ENCODE measurements around the gene CNIH3. TPM values are rescaled to one million over a fixed set of nuclear protein-coding genes. Genes with fewer than 3 reads are reported as not detected.
A peak's percentile ranks its signal among the peaks of the same experiment; 100 is the strongest.

CNIH3 gene
- total and polyA plus RNA-seq, 7 experiments from 2014 or later, result 1.0 to 4.2 (median 2.0) TPM

DNA sequence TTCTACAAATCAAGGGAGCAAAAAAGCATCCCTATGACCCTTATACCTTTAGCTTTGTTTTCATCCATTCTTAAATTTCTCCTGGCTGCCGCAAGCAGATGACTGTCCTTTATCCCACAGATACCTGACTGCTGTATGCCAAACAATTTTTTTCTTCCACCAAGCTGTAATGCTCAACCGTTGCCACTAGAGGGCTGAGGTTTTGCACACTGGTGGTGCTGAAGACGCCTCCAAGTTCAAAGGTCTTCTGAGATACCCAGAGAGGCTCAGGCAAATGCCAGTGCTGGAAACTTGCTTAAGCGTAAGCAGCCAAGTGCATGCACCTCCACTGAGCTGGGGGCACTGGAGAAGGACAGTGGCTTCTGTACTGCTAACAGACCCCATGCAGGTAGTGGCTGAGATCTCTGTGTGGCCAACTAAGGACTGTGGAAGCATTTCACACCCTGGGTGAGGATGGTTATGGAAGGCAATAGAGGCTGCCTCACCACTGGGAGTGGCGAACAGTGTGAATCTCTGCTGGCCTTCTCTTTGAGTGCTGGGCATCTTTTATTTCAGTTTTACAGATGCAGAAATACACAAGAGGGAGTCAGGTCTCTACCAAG is 28.5 kb downstream of the CNIH3 start:
- no peaks in the 10 kb centered on the region for H3K36me3 ChIP-seq (ENCODE audit: control insufficient read depth in 2 of 3, insufficient read depth in 3 of 3, low read length in 3 of 3)
- CTCF ChIA-PET, result interaction anchor here (0.6 to 1.4 kb wide), 4 partner anchors 10 to 278 kb away, joined by 3 to 4 read pairs (median 4); no protein-coding TSS in a partner anchor
- H3K4me1 ChIP-seq (ENCODE audit: control insufficient read depth in 2 of 2, insufficient read depth in 2 of 2, low read length in 2 of 2), result no peaks in the 10 kb centered on the region
- Mint-ChIP-seq H3K27ac (no peak overlapping the region), H3K4me1 (peaks cover 0 to 8% (median 0%) of the 10 kb centered on the region in 7 donors), H3K36me3 (no peaks in the 10 kb centered on the region), H3K27me3 (peaks cover 0 to 14% (median 6%) of the 10 kb centered on the region in 5 donors), H3K4me3 (no peak overlapping the region), H3K9me3 (peaks cover 0 to 1% (median 0%) of the 10 kb centered on the region in 11 donors)
- no peaks in the 10 kb centered on the region for H3K27me3 ChIP-seq (ENCODE audit: control insufficient read depth in 2 of 2, insufficient read depth in 2 of 2, low read length in 2 of 2)
- no peaks in the 10 kb centered on the region for H3K9me3 ChIP-seq (ENCODE audit: control insufficient read depth in 2 of 3, low read length in 3 of 3)
- H3K27ac ChIP-seq (ENCODE audit: low read depth, low read length), result no peak overlapping the region
- DNase-seq (peak; percentile 16 to 65 (median 53)), ATAC-seq (peak; percentile 78)
- intact Hi-C loops (cut with micrococcal nuclease), result loop anchor here (1.0 to 2.0 kb wide), 6 partner anchors 20 to 278 kb away; no protein-coding TSS in a partner anchor
- POLR2A ChIA-PET, result no interaction called here
- H3K4me3 ChIP-seq (ENCODE audit: low read length), result no peak overlapping the region

DNA sequence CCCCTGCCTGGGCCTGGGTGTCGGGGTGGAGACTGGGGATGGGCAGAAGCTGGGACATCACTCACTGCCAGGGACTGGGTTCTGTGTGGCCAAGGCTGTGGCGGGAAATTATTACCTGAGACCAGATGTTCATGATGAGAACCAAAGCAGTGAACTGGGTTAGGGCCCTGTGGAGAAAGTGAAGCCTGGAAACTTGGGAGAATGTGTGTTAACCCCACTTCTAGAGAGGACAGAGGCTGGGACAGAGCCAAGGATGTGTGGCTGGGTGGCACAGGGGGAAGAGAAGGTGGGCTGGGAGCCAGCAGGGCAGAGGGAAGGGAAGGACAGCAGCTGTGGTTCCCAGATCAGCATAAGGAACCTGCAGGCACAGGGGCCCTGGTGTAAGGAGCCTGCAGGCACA is 31.3 kb downstream of the CNIH3 start:
- Histone ChIP-seq H3K27ac (ENCODE audit: low read depth, low read length) (no peak overlapping the region), H3K27me3 (ENCODE audit: control insufficient read depth in 2 of 2, insufficient read depth in 2 of 2, low read length in 2 of 2) (no peaks in the 10 kb centered on the region), H3K36me3 (ENCODE audit: control insufficient read depth in 2 of 3, insufficient read depth in 3 of 3, low read length in 3 of 3) (no peaks in the 10 kb centered on the region), H3K4me3 (ENCODE audit: low read length) (no peak overlapping the region), H3K9me3 (ENCODE audit: control insufficient read depth in 2 of 3, low read length in 3 of 3) (no peaks in the 10 kb centered on the region), H3K4me1 (ENCODE audit: control insufficient read depth in 2 of 2, insufficient read depth in 2 of 2, low read length in 2 of 2) (no peaks in the 10 kb centered on the region)
- no peak overlapping the region for H3K27ac Mint-ChIP-seq
- no peak for DNase-seq
- ChIA-PET POLR2A (no interaction called here), CTCF (no interaction called here)
- ATAC-seq, result no peak
- peaks cover 0 to 3% (median 0%) of the 10 kb centered on the region in 11 donors for H3K9me3 Mint-ChIP-seq
- H3K27me3 Mint-ChIP-seq, result peaks cover 0 to 10% (median 5%) of the 10 kb centered on the region in 5 donors
- no peaks in the 10 kb centered on the region for H3K36me3 Mint-ChIP-seq
- H3K4me1 Mint-ChIP-seq, result peaks cover 0 to 8% (median 0%) of the 10 kb centered on the region in 7 donors
- H3K4me3 Mint-ChIP-seq, result no peak overlapping the region
- intact Hi-C loops (cut with micrococcal nuclease), result no loop called here

DNA sequence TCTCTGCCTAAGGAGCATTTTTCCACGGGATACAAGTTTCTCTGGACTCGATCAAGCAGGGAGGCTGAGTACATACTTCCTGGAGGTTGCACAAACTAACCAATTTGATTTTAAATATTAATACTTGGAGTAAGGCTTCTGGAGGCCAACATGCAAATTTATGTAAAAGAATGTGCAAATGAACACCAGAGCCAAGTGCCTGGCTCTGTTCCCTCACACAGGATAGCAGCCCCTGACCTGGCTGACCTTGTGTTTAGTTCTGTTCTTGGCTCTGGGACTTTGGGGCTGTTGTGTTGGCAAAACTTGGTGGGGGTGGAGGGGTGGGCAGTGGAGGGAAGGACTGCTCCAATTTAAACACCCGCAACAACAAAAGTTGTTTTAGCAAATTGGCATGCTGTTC is 34.2 kb downstream of the CNIH3 start:
- no peaks in the 10 kb centered on the region for H3K4me1 ChIP-seq (ENCODE audit: control insufficient read depth in 2 of 2, insufficient read depth in 2 of 2, low read length in 2 of 2)
- H3K4me1 Mint-ChIP-seq, result no peaks in the 10 kb centered on the region
- H3K9me3 Mint-ChIP-seq, result peaks cover 0 to 3% (median 0%) of the 10 kb centered on the region in 11 donors
- H3K27ac ChIP-seq (ENCODE audit: low read depth, low read length), result no peak overlapping the region
- no peaks in the 10 kb centered on the region for H3K36me3 Mint-ChIP-seq
- no peak overlapping the region for H3K4me3 ChIP-seq (ENCODE audit: low read length)
- ChIA-PET POLR2A (no interaction called here), CTCF (no interaction called here)
- intact Hi-C loops (cut with micrococcal nuclease), result no loop called here
- H3K36me3 ChIP-seq (ENCODE audit: control insufficient read depth in 2 of 3, insufficient read depth in 3 of 3, low read length in 3 of 3), result no peaks in the 10 kb centered on the region
- no peaks in the 10 kb centered on the region for H3K27me3 ChIP-seq (ENCODE audit: control insufficient read depth in 2 of 2, insufficient read depth in 2 of 2, low read length in 2 of 2)
- no peak for ATAC-seq
- H3K9me3 ChIP-seq (ENCODE audit: control insufficient read depth in 2 of 3, low read length in 3 of 3), result no peaks in the 10 kb centered on the region
- no peak overlapping the region for H3K27ac Mint-ChIP-seq
- DNase-seq, result no peak
- H3K27me3 Mint-ChIP-seq, result peaks cover 0 to 10% (median 6%) of the 10 kb centered on the region in 5 donors
- H3K4me3 Mint-ChIP-seq, result no peak overlapping the region

DNA sequence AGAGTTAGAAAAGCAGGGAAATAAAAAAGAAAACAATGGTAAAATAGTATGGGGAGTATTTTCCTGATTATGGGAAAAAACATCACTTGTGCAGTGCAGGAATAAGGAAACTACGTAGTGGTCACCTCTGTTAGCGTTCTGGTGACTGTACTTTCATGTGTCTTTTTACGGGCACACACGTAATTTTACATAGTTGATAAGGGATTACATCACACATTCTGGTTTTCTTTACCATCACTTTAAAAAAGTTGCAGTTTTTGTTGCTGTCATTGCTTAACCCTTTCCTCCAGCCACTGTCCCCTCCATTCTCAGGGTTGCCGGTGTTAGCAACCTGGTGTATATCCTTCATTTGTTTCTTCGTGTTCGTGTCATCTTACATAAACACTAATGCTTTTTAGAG is 35.1 kb downstream of the CNIH3 start:
- Mint-ChIP-seq H3K9me3 (peaks cover 0 to 3% (median 0%) of the 10 kb centered on the region in 11 donors), H3K4me1 (no peaks in the 10 kb centered on the region), H3K4me3 (no peak overlapping the region), H3K27me3 (peaks cover 0 to 15% (median 9%) of the 10 kb centered on the region in 5 donors), H3K27ac (no peak overlapping the region), H3K36me3 (no peaks in the 10 kb centered on the region)
- Histone ChIP-seq H3K36me3 (ENCODE audit: control insufficient read depth in 2 of 3, insufficient read depth in 3 of 3, low read length in 3 of 3) (no peaks in the 10 kb centered on the region), H3K9me3 (ENCODE audit: control insufficient read depth in 2 of 3, low read length in 3 of 3) (no peaks in the 10 kb centered on the region), H3K4me3 (ENCODE audit: low read length) (no peak overlapping the region), H3K27ac (ENCODE audit: low read depth, low read length) (no peak overlapping the region), H3K4me1 (ENCODE audit: control insufficient read depth in 2 of 2, insufficient read depth in 2 of 2, low read length in 2 of 2) (no peaks in the 10 kb centered on the region), H3K27me3 (ENCODE audit: control insufficient read depth in 2 of 2, insufficient read depth in 2 of 2, low read length in 2 of 2) (no peaks in the 10 kb centered on the region)
- POLR2A ChIA-PET, result no interaction called here
- ATAC-seq (no peak), DNase-seq (no peak)
- CTCF ChIA-PET, result no interaction called here
- intact Hi-C loops (cut with micrococcal nuclease), result no loop called here

DNA sequence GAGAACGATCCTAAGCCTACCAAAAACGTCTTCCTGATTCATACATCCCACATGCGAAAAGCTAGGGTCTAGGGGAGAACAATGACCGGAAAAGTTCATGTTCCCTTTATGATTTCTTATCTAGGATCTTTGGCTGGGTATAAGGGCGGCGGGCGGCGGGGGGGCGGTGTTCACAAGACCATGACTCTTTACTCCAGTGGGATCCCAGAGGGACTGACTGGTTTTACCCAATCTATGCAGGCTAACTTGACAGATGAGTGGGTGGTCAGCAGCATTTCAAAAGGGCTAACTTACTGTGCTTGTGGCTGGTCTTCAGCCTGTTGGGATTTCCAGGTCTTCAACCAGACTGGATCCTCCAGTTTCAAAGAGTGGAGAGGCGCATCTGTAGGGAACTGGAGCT is 40.3 kb downstream of the CNIH3 start:
- Histone ChIP-seq H3K27me3 (ENCODE audit: control insufficient read depth in 2 of 2, insufficient read depth in 2 of 2, low read length in 2 of 2) (no peaks in the 10 kb centered on the region), H3K36me3 (ENCODE audit: control insufficient read depth in 2 of 3, insufficient read depth in 3 of 3, low read length in 3 of 3) (no peaks in the 10 kb centered on the region), H3K27ac (ENCODE audit: low read depth, low read length) (no peak overlapping the region), H3K9me3 (ENCODE audit: control insufficient read depth in 2 of 3, low read length in 3 of 3) (no peaks in the 10 kb centered on the region), H3K4me3 (ENCODE audit: low read length) (no peak overlapping the region), H3K4me1 (ENCODE audit: control insufficient read depth in 2 of 2, insufficient read depth in 2 of 2, low read length in 2 of 2) (no peaks in the 10 kb centered on the region)
- Mint-ChIP-seq H3K4me1 (no peaks in the 10 kb centered on the region), H3K9me3 (peaks cover 0 to 1% (median 0%) of the 10 kb centered on the region in 11 donors), H3K36me3 (no peaks in the 10 kb centered on the region), H3K27ac (no peak overlapping the region), H3K27me3 (peaks cover 0 to 28% (median 9%) of the 10 kb centered on the region in 5 donors), H3K4me3 (no peak overlapping the region)
- ATAC-seq (no peak), DNase-seq (no peak)
- POLR2A ChIA-PET, result no interaction called here
- CTCF ChIA-PET, result no interaction called here
- intact Hi-C loops (cut with micrococcal nuclease), result no loop called here

DNA sequence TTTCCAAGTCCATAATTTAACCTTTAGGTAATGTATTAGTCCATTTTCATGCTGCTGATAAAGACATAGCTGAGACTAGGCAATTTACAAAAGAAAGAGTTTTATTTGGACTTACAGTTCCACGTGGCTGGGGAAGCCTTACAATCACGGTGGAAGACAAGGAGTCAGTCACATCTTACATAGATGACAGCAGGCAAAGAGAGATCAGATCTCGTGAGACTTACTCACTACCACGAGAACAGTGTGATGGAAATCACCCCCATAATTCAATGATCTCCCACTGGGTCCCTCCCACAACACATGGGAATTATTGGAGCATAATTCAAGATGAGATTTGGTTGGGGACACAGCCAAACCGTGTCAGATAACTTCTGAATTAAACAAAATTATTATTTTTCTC is 44.0 kb downstream of the CNIH3 start:
- intact Hi-C loops (cut with micrococcal nuclease), result no loop called here
- DNase-seq (no peak), ATAC-seq (no peak)
- CTCF ChIA-PET, result no interaction called here
- Histone ChIP-seq H3K9me3 (ENCODE audit: control insufficient read depth in 2 of 3, low read length in 3 of 3) (no peaks in the 10 kb centered on the region), H3K36me3 (ENCODE audit: control insufficient read depth in 2 of 3, insufficient read depth in 3 of 3, low read length in 3 of 3) (no peaks in the 10 kb centered on the region), H3K4me1 (ENCODE audit: control insufficient read depth in 2 of 2, insufficient read depth in 2 of 2, low read length in 2 of 2) (no peaks in the 10 kb centered on the region), H3K27ac (ENCODE audit: low read depth, low read length) (no peak overlapping the region), H3K27me3 (ENCODE audit: control insufficient read depth in 2 of 2, insufficient read depth in 2 of 2, low read length in 2 of 2) (no peaks in the 10 kb centered on the region), H3K4me3 (ENCODE audit: low read length) (no peak overlapping the region)
- no peak overlapping the region for H3K27ac Mint-ChIP-seq
- H3K4me3 Mint-ChIP-seq, result no peak overlapping the region
- no peaks in the 10 kb centered on the region for H3K36me3 Mint-ChIP-seq
- no peaks in the 10 kb centered on the region for H3K9me3 Mint-ChIP-seq
- H3K27me3 Mint-ChIP-seq, result peaks cover 0 to 41% (median 9%) of the 10 kb centered on the region in 5 donors
- H3K4me1 Mint-ChIP-seq, result no peaks in the 10 kb centered on the region
- POLR2A ChIA-PET, result no interaction called here

DNA sequence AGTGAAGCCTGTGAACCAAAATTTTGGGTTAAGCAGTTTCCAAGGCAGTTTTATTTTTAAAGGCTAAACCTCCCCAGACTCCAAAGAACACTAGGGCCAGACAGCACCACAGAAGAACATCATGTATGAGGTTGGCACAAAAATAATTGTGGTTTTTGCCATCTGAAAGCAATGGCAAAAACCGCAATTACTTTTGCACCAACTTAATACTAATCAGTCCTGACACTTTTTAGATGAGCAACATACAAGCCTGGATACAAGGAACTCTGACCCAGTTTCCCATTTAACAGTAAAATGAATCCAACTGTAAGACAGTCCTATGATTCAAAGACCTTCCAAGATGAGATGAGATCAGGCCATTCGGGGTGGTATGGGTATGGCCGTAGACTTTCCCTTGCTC is 46.8 kb downstream of the CNIH3 start:
- no peaks in the 10 kb centered on the region for H3K9me3 ChIP-seq (ENCODE audit: control insufficient read depth in 2 of 3, low read length in 3 of 3)
- ATAC-seq (no peak), DNase-seq (no peak)
- ChIA-PET CTCF (no interaction called here), POLR2A (no interaction called here)
- no peaks in the 10 kb centered on the region for H3K27me3 ChIP-seq (ENCODE audit: control insufficient read depth in 2 of 2, insufficient read depth in 2 of 2, low read length in 2 of 2)
- no peak overlapping the region for H3K4me3 ChIP-seq (ENCODE audit: low read length)
- H3K4me1 ChIP-seq (ENCODE audit: control insufficient read depth in 2 of 2, insufficient read depth in 2 of 2, low read length in 2 of 2), result no peaks in the 10 kb centered on the region
- H3K36me3 ChIP-seq (ENCODE audit: control insufficient read depth in 2 of 3, insufficient read depth in 3 of 3, low read length in 3 of 3), result no peaks in the 10 kb centered on the region
- intact Hi-C loops (cut with micrococcal nuclease), result no loop called here
- Mint-ChIP-seq H3K9me3 (no peaks in the 10 kb centered on the region), H3K4me1 (no peaks in the 10 kb centered on the region), H3K27me3 (peaks cover 0 to 36% (median 2%) of the 10 kb centered on the region in 5 donors), H3K27ac (no peak overlapping the region), H3K4me3 (no peak overlapping the region), H3K36me3 (no peaks in the 10 kb centered on the region)
- no peak overlapping the region for H3K27ac ChIP-seq (ENCODE audit: low read depth, low read length)
